GM23248 (cell line): Measurements from ENCODE around the gene TIGD2. TPM values are rescaled to one million over a fixed set of nuclear protein-coding genes. Genes with fewer than 3 reads are reported as not detected.
"Not testable (repeated sequence)": the region's sequence is repeated elsewhere in the genome, so short reads cannot be mapped to it uniquely, and the experiment has no call there.

ENCODE experiments used
- DNase-seq: peaks from one replicate; pipeline ENCODE4 v3.0.0-alpha.2; 2015
- H2AFZ ChIP-seq: fragments of 200-600 bp; sonication (generic); 2 replicates; pipeline ENCODE4 v1.6.1; 2016; ENCODE audit warnings: antibody characterized with exemption
- H3F3A ChIP-seq: fragments of 200-600 bp; sonication (generic); 2 replicates; pipeline ENCODE4 v1.6.1; 2016; ENCODE audit warnings: mild to moderate bottlenecking, antibody characterized with exemption, mixed run types; ENCODE audit not compliant: insufficient read depth
- H3K27ac ChIP-seq: fragments of 200-600 bp; sonication (generic); 2 replicates; pipeline ENCODE4 v1.5.1; 2016; ENCODE audit warnings: mild to moderate bottlenecking
- H3K27me3 ChIP-seq: fragments of 200-600 bp; sonication (generic); replicated peaks from 2 replicates; pipeline ENCODE4 v1.6.1; 2016; ENCODE audit warnings: mild to moderate bottlenecking; ENCODE audit not compliant: insufficient read depth
- H3K36me3 ChIP-seq: fragments of 200-600 bp; sonication (generic); 2 replicates; pipeline ENCODE4 v1.6.1; 2016; ENCODE audit warnings: low read depth, mild to moderate bottlenecking
- H3K4me1 ChIP-seq: fragments of 200-600 bp; sonication (generic); 2 replicates; pipeline ENCODE4 v1.6.1; 2016; ENCODE audit warnings: mild to moderate bottlenecking; ENCODE audit not compliant: insufficient read depth
- H3K4me2 ChIP-seq: fragments of 200-600 bp; sonication (generic); one replicate; pipeline ENCODE4 v1.6.1; 2016; ENCODE audit warnings: mild to moderate bottlenecking; ENCODE audit not compliant: unreplicated experiment
- H3K4me3 ChIP-seq: fragments of 200-600 bp; sonication (generic); 2 replicates; pipeline ENCODE4 v1.5.1; 2016; ENCODE audit warnings: mild to moderate bottlenecking
- H3K79me2 ChIP-seq: fragments of 200-600 bp; sonication (generic); 2 replicates; pipeline ENCODE4 v1.6.1; 2016; ENCODE audit warnings: mild to moderate bottlenecking; ENCODE audit not compliant: insufficient read depth
- H3K9ac ChIP-seq: fragments of 200-600 bp; sonication (generic); 2 replicates; pipeline ENCODE4 v1.6.1; 2016; ENCODE audit warnings: mild to moderate bottlenecking
- H3K9me2 ChIP-seq: fragments of 200-600 bp; sonication (generic); 2 replicates; pipeline ENCODE4 v1.6.1; 2016; ENCODE audit warnings: mixed run types, mild to moderate bottlenecking, moderate library complexity; ENCODE audit not compliant: insufficient read depth
- H3K9me3 ChIP-seq: fragments of 200-600 bp; sonication (generic); one replicate; pipeline ENCODE4 v1.6.1; 2017; ENCODE audit warnings: low read depth
- H4K20me1 ChIP-seq: fragments of 200-600 bp; sonication (generic); 2 replicates; pipeline ENCODE4 v1.6.0; 2016; ENCODE audit not compliant: insufficient read depth
- EZH2 ChIP-seq: fragments of 200-600 bp; sonication (generic); IDR thresholded peaks from 2 replicates; pipeline ENCODE4 v1.6.1; 2018; ENCODE audit warnings: antibody characterized with exemption, mild to moderate bottlenecking; ENCODE audit not compliant: insufficient read depth, poor library complexity, severe bottlenecking
- EZH2phosphoT487 ChIP-seq: fragments of 200-600 bp; sonication (generic); IDR thresholded peaks from 2 replicates; pipeline ENCODE4 v1.6.1; 2018; ENCODE audit warnings: antibody characterized with exemption, moderate library complexity, mild to moderate bottlenecking, low read depth; ENCODE audit not compliant: insufficient read depth
- WGBS, 2 experiments: methylation state at CpG; one replicate each; pipeline ENCODE4 v1.1.6; 2015 to 2017; ENCODE audit warnings: low lambda C conversion rate in 2 of 2, low coverage in 1 of 2; ENCODE audit errors: missing lambda C conversion rate in 2 of 2; 5-methylcytosine and 5-hydroxymethylcytosine counted together
- in situ Hi-C: fragments of 300-500 bp; cut with MboI; formaldehyde crosslinking; loops from 2 replicates; pipeline ENCODE4 v1.15.0; 2020
- polyA plus RNA-seq: library from polyadenylated mRNA; unstranded; fragments of >200 nt; fragmentation: Nextera tagmentation; extraction: Ambion mirVana; gene quantifications from 2 replicates; pipeline ENCODE4 v1.2.1, GENCODE V29; 2016
- total RNA-seq: library from RNA; depleted of rRNA; stranded (reverse); fragments of >200 nt; shearing (Covaris generic); gene quantifications from 2 replicates; pipeline ENCODE4 v1.2.3, GENCODE V29; 2014

The TIGD2 gene
- total and polyA plus RNA-seq, 2 experiments from 2014 or later = 7.6 to 9.9 TPM

GRCh38 chr4:89137231-89137630 lies 25.9 kb downstream of the TIGD2 start:
- H3K9me3 ChIP-seq = no peaks in the 10 kb centered on the region
- no peak overlapping the region for H2AFZ ChIP-seq
- H3F3A ChIP-seq = peaks cover 19% of the 10 kb centered on the region; the same call in 1 of the 2 replicates
- H3K4me3 ChIP-seq = no peak overlapping the region
- no peak overlapping the region for H3K9ac ChIP-seq
- in situ Hi-C loops = no loop called here
- H3K27ac ChIP-seq = no peak overlapping the region
- no peaks in the 10 kb centered on the region for H3K79me2 ChIP-seq
- H3K27me3 ChIP-seq = no peaks in the 10 kb centered on the region
- peaks cover 17% of the 10 kb centered on the region for H3K4me1 ChIP-seq
- no peak for DNase-seq
- no peaks in the 10 kb centered on the region for H4K20me1 ChIP-seq
- WGBS, 2 experiments = 89 to 93% methylated on average over 5 of the region's 5 CpGs
- H3K4me2 ChIP-seq = no peak overlapping the region
- no peak for TF ChIP-seq EZH2
- TF ChIP-seq EZH2phosphoT487 = no peak
- no peaks in the 10 kb centered on the region for H3K36me3 ChIP-seq
- no peaks in the 10 kb centered on the region for H3K9me2 ChIP-seq

GRCh38 chr4:89137695-89138094 lies 26.4 kb downstream of the TIGD2 start:
- no peak overlapping the region for H3K4me2 ChIP-seq
- H3K9ac ChIP-seq = no peak overlapping the region
- no peaks in the 10 kb centered on the region for H3K27me3 ChIP-seq
- H3K4me1 ChIP-seq = peaks cover 17% of the 10 kb centered on the region
- WGBS, 2 experiments = 86 to 87% methylated on average over 12 of the region's 12 CpGs
- H4K20me1 ChIP-seq = no peaks in the 10 kb centered on the region
- TF ChIP-seq EZH2phosphoT487 (no peak), EZH2 (no peak)
- in situ Hi-C loops = no loop called here
- peaks cover 19% of the 10 kb centered on the region; the same call in 1 of the 2 replicates for H3F3A ChIP-seq
- no peak overlapping the region for H3K4me3 ChIP-seq
- H3K9me3 ChIP-seq = no peaks in the 10 kb centered on the region
- H3K36me3 ChIP-seq = no peaks in the 10 kb centered on the region
- no peak overlapping the region for H3K27ac ChIP-seq
- H2AFZ ChIP-seq = no peak overlapping the region
- H3K79me2 ChIP-seq = no peaks in the 10 kb centered on the region
- no peak for DNase-seq
- H3K9me2 ChIP-seq = no peaks in the 10 kb centered on the region

- Histone ChIP-seq H3K27ac (no peak overlapping the region), H3K27me3 (no peaks in the 10 kb centered on the region), H3F3A (peaks cover 16% of the 10 kb centered on the region; the same call in 1 of the 2 replicates), H4K20me1 (no peaks in the 10 kb centered on the region), H3K9ac (no peak overlapping the region), H3K79me2 (no peaks in the 10 kb centered on the region), H3K9me3 (no peaks in the 10 kb centered on the region), H2AFZ (no peak overlapping the region), H3K4me2 (no peak overlapping the region), H3K36me3 (no peaks in the 10 kb centered on the region), H3K4me3 (no peak overlapping the region), H3K9me2 (no peaks in the 10 kb centered on the region), H3K4me1 (peaks cover 11% of the 10 kb centered on the region)
- 91 to 92% methylated on average over 6 of the region's 6 CpGs for WGBS, 2 experiments
- no peak for DNase-seq
- TF ChIP-seq EZH2phosphoT487 = no peak
- no peak for TF ChIP-seq EZH2
- in situ Hi-C loops = no loop called here
Measured at GRCh38 chr4:89140168-89140759, 28.9 kb downstream of the TIGD2 start.

- Histone ChIP-seq H3K27me3 (no peaks in the 10 kb centered on the region), H3K9ac (no peak overlapping the region), H2AFZ (no peak overlapping the region), H3K4me1 (no peaks in the 10 kb centered on the region), H3K9me3 (no peaks in the 10 kb centered on the region), H3K4me2 (no peak overlapping the region), H4K20me1 (no peaks in the 10 kb centered on the region), H3K79me2 (no peaks in the 10 kb centered on the region), H3K9me2 (no peaks in the 10 kb centered on the region), H3K36me3 (no peaks in the 10 kb centered on the region), H3K27ac (no peak overlapping the region), H3F3A (no peaks in the 10 kb centered on the region), H3K4me3 (no peak overlapping the region)
- DNase-seq = no peak
- in situ Hi-C loops = no loop called here
- 73 to 75% methylated on average over 4 of the region's 4 CpGs for WGBS, 2 experiments
- no peak for TF ChIP-seq EZH2
- TF ChIP-seq EZH2phosphoT487 = no peak
Measured at GRCh38 chr4:89142691-89143669, 31.6 kb downstream of the TIGD2 start.

- H2AFZ ChIP-seq, H3K36me3 ChIP-seq, DNase-seq, H3K4me3 ChIP-seq, H3K9me2 ChIP-seq, H3K4me1 ChIP-seq, H3K4me2 ChIP-seq, H3K9ac ChIP-seq, H4K20me1 ChIP-seq, H3K27me3 ChIP-seq, H3F3A ChIP-seq, H3K27ac ChIP-seq, H3K9me3 ChIP-seq, H3K79me2 ChIP-seq, in situ Hi-C loops: not testable (repeated sequence)
- 75 to 93% methylated on average over 1 of the region's 1 CpG for WGBS, 2 experiments
Measured at GRCh38 chr4:89144652-89145051, 33.3 kb downstream of the TIGD2 start.
